NB4 (cell line): Measurements from ENCODE around the gene QRSL1.
"Not testable (repeated sequence)": the region's sequence is repeated elsewhere in the genome, so short reads cannot be mapped to it uniquely, and the experiment has no call there.

ENCODE experiments used
- DNase-seq: peaks from one replicate; pipeline ENCODE4 v3.0.0; 2010; ENCODE audit warnings: low read depth
- H3K4me3 ChIP-seq: one replicate; pipeline ENCODE4 v1.5.1; 2011; ENCODE audit warnings: mild to moderate bottlenecking, low read depth, low read length, moderate library complexity
- MYC ChIP-seq: IDR thresholded peaks from 2 replicates; pipeline ENCODE4 v1.6.1; 2011; ENCODE audit warnings: low read depth, low read length
- POLR2A ChIP-seq: IDR thresholded peaks from 2 replicates; pipeline ENCODE4 v1.6.1; 2011; ENCODE audit warnings: mild to moderate bottlenecking; ENCODE audit not compliant: insufficient read length; ENCODE audit errors: extremely low read depth
- TF ChIP-seq, protein P1 (sequence below): IDR thresholded peaks from 2 replicates; pipeline ENCODE4 v1.6.1; 2011; ENCODE audit warnings: low read depth, low read length
- TF ChIP-seq, protein P2 (sequence below): IDR thresholded peaks from one replicate; pipeline ENCODE4 v1.5.1; 2012; ENCODE audit warnings: low read depth, low read length

QRSL1 gene, protein sequence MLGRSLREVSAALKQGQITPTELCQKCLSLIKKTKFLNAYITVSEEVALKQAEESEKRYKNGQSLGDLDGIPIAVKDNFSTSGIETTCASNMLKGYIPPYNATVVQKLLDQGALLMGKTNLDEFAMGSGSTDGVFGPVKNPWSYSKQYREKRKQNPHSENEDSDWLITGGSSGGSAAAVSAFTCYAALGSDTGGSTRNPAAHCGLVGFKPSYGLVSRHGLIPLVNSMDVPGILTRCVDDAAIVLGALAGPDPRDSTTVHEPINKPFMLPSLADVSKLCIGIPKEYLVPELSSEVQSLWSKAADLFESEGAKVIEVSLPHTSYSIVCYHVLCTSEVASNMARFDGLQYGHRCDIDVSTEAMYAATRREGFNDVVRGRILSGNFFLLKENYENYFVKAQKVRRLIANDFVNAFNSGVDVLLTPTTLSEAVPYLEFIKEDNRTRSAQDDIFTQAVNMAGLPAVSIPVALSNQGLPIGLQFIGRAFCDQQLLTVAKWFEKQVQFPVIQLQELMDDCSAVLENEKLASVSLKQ

DNA sequence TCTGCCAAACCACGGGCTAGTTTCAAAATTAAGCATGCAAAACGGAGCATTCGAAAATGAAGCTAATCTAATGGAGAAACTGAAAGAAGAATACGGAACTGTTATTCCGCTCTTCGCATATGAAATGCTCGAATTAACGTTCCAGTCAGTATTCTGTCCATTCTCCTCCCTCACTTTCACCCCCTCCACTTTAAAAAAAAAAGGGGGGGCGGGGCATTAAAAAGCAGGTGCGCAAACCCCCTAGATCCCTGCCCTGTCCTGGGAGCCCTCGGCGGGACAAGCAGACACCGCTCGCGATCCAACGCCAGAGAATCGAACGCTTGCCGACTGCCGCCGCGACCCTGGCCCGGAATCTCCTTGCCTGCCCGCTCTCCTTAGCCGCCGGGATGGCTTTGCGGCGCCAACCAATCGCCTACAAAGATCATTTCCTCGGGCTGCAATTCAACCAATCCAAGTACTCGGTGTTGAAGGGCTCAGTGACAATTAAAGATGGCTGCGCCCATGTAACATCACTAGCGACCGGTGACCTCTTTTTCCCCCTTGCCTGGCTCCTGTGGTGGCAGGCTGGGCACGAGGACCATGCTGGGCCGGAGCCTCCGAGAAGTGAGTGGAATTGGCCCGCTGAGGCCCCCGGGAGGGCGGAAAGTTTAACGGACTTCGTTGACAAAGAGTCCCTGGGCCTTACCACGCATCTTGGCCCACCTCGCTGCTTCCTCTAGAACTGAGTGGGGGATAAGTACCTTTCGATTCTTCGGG is at the start of gene QRSL1, which contains the start of gene RTN4IP1:
Gene QRSL1 (plus strand): TSS at position 476 of the 756 bp plus-strand sequence. CDS start 104 bp downstream, at position 580.
Gene RTN4IP1 (minus strand): TSS at position 396 of the 756 bp plus-strand sequence. CDS start 477 bp downstream, outside the sequence.
- TF ChIP-seq, protein P1, sequence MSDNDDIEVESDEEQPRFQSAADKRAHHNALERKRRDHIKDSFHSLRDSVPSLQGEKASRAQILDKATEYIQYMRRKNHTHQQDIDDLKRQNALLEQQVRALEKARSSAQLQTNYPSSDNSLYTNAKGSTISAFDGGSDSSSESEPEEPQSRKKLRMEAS, result peak; percentile 70
- TF ChIP-seq MYC (no peak; the same call in 1 of the 2 replicates), POLR2A (peak; percentile 57)
- TF ChIP-seq, protein P2, sequence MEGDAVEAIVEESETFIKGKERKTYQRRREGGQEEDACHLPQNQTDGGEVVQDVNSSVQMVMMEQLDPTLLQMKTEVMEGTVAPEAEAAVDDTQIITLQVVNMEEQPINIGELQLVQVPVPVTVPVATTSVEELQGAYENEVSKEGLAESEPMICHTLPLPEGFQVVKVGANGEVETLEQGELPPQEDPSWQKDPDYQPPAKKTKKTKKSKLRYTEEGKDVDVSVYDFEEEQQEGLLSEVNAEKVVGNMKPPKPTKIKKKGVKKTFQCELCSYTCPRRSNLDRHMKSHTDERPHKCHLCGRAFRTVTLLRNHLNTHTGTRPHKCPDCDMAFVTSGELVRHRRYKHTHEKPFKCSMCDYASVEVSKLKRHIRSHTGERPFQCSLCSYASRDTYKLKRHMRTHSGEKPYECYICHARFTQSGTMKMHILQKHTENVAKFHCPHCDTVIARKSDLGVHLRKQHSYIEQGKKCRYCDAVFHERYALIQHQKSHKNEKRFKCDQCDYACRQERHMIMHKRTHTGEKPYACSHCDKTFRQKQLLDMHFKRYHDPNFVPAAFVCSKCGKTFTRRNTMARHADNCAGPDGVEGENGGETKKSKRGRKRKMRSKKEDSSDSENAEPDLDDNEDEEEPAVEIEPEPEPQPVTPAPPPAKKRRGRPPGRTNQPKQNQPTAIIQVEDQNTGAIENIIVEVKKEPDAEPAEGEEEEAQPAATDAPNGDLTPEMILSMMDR, result no peak
- DNase-seq, result peak; percentile 97
- peak within 1 kb of the TSS; percentile 95 for H3K4me3 ChIP-seq

DNA sequence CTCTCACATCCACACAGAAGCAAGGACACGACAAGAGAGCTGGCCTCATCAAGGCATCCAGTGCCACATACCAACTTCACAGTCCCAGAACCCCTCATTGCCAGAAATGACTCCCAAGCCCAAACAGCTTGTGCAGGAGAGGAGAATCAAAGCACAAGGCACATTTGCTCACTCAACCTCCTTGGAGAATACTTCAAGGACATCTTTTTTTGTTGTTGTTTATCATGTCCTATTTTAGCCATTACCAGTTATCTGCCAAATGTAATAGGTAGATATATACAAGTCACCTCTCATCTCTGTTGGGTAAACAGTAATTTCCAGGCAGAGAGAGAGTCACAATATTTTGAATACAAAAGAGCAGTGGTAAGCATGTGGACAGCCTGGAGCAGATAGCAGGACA is 47.9 kb upstream of the QRSL1 start:
- TF ChIP-seq MYC (no peak), POLR2A (no peak)
- TF ChIP-seq, protein P2, result no peak
- TF ChIP-seq, protein P1, result no peak
- H3K4me3 ChIP-seq, result no peak overlapping the region
- no peak for DNase-seq

DNA sequence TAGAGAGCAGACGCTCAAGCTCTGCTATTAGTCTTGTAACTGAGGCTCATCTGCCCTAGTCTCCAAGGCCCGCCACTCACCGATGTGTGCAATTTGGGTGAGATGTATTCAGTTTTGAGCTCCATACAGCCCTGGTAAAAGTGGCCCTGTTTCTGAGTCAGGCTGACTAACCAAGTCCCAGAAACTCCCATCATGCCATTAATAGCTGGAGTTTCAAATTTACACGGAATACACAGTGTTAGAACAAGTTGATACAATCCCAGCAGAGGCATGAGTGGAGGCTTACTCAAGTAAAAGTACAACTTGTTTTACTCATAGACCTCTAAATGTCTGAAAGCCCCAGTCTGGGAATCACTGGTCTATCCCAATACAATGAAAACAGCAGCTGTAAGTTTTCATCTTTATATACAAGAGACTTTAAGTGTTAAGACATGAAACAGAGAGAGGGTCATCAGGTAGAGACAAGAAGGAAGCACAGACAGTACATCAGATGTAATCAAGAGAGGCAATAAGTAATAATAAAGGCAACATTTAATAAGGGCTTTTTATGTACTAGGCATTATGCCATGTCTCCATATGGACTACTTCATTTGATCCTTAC is 42.5 kb upstream of the QRSL1 start:
- DNase-seq, result no peak
- TF ChIP-seq, protein P2, result no peak
- TF ChIP-seq POLR2A (no peak), MYC (no peak)
- TF ChIP-seq, protein P1, result no peak
- H3K4me3 ChIP-seq, result no peak overlapping the region

DNA sequence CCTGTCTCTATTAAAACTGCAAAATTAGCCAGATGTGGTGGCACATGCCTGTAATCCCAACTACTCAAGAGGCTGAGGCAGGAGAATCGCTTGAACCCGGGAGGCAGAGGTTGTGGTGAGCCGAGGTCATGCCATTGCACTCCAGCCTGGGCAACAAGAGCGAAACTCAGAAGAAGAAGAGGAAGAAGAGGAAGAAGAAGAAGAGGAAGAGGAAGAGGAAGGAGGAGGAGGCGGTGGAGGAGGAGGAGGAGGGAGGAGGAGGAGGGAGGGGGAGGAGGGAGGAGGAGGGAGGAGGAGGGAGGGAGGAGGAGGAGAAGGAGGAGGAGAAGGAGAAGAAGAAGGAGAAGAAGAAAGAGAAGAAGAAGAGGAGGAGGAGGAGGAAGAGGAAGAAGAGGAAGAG is 40.4 kb upstream of the QRSL1 start:
- not testable (repeated sequence) for H3K4me3 ChIP-seq, DNase-seq

DNA sequence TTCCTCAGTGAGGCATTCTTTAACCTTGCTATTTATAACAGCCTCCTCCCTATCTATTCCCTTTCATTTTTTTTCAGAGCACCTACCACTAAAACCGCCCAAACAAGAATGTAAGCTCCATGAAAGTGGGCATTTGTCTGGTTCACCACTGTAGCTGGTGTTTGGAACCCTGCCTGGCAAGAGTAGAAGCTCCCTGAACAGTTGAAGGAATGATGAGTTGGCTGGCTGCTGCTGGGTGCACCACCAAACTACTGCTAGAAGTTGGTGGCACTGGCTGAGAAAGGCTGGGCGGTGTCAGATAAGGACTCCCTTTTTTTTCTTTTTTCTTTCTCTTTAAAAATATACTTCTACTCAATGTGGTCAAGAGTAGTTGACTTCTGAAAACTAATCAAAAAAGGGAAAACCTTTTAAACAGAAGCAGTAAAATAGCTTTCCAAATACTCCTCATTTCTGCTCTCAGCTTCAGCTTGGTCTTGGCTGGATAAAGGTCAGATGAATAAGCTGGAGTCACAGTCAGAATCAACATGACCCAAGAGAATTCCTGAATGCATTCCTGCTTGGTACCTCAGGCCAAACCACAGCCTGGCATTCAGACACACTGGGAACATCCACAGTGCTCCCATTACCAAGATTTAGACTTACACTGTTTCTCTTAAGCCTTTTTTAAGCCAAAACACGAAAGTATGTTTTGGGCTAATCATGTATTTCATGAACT is 38.1 kb upstream of the QRSL1 start:
- TF ChIP-seq POLR2A (no peak), MYC (no peak)
- TF ChIP-seq, protein P2, result no peak
- TF ChIP-seq, protein P1, result no peak
- DNase-seq, result no peak
- no peak overlapping the region for H3K4me3 ChIP-seq
